GM18520 (cell line): ENCODE data around the gene NR3C2.

Source experiments
- ATAC-seq: cut with Tn5 transposase; IDR thresholded peaks from one replicate; pipeline ENCODE4 v1.9.1; 2021; ENCODE audit not compliant: unreplicated experiment

Gene NR3C2

GRCh38 chr4:148315049-148315448, 127.2 kb downstream of the NR3C2 start:
- ATAC-seq = no peak

GRCh38 chr4:148312956-148313490, 129.2 kb downstream of the NR3C2 start:
- ATAC-seq = no peak

- ATAC-seq = no peak
Measured at GRCh38 chr4:148311526-148311925, 130.7 kb downstream of the NR3C2 start.

DNA sequence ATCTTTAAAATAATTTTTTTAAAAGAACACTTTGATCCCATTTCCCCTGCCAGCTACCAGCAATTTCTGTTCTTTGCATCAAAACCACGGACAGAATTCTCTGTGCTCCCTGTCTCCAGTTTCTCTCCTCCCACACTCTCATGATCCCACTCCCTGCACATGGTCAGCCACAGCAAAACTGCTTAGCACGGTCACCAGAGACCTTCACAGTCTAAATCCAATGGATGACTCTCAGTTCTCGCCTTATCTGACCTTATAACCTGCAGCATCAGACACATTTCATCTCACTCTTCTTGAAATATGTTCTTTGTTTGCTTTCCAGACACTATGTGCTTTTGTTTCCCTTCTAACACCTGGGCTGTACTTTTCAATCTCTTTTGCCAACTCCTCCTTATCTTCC, 131.5 kb downstream of the NR3C2 start:
- no peak for ATAC-seq

DNA sequence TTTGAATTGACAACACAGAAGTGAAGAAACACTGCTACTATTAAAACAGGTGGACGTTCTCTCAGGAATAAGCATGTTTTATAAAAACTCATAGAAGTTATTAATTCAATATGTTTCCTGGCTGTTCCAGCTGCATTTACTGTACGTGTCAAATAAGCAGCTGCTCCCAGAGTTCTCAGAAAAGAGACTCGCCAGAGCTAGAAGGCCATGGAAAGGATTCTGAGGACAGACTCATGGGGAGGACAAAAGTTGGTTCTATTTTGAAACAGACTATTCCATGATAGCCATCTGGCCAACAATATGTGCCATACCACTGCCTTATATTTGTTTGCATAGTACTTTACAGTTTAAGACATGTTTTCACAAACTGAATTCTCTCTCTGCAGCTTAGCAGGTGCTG, 136.5 kb downstream of the NR3C2 start:
- no peak for ATAC-seq

DNA sequence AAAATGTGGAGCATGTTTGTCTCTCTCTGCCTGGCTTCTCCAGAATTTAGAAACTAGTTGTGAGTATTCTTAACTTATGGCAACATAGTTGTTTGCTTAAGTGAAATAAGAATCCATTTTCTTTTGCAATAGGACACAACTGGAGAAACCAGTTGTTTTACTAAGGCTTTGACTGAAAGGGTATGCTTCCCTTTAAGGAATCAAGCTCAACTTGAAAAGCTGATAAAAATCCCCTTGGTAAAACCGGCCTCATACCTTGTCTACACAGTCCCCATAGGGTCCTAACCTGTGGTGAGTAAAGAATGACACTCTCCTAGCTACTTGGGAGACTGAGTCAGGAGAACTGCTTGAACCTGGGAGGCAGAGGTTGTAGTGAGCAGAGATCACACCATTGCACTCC, 139.8 kb downstream of the NR3C2 start:
- no peak for ATAC-seq

- ATAC-seq = no peak
Measured at GRCh38 chr4:148300877-148301276, 141.3 kb downstream of the NR3C2 start.

- ATAC-seq = no peak
Measured at GRCh38 chr4:148299337-148299736, 142.9 kb downstream of the NR3C2 start.

DNA sequence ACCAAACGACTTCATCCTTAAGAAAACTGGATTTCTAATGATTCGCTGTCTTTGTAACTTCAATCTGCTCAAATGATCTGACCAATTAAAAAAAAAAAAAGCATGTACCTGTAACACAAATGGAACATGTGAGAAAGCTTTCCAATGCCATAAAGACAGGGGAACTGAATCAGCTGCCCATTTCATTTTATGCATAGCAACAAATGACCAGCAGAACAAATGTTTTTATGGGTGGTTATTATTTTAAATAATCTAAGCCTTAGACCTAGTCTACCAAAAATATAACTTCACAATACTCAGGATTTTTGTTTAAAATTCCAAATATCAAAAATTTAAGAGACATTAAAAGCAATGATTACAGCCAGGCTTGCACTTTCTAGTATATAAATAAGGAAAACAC, 145.7 kb downstream of the NR3C2 start:
- no peak for ATAC-seq

- ATAC-seq = no peak
Measured at GRCh38 chr4:148295642-148296041, 146.6 kb downstream of the NR3C2 start.

GRCh38 chr4:148293571-148293970, 148.6 kb downstream of the NR3C2 start:
- no peak for ATAC-seq

DNA sequence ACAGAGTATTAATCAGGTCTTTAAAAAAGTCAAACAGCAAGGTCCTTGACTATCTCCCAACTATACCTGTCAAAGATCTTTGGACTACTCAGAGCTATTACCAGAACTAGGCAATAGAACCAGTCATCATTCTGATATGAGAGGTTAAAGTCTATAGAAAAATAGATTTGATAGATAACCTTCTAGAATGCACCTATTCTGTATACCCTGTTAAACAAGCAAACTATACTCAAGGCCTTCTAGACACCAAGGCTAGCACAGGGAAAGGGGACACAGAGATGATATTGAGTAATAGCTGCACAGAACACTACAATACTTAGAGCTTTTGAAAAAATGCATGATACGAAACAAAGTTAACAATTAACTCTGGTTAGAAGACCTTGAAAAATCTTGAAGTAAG, 149.5 kb downstream of the NR3C2 start:
- ATAC-seq = no peak

DNA sequence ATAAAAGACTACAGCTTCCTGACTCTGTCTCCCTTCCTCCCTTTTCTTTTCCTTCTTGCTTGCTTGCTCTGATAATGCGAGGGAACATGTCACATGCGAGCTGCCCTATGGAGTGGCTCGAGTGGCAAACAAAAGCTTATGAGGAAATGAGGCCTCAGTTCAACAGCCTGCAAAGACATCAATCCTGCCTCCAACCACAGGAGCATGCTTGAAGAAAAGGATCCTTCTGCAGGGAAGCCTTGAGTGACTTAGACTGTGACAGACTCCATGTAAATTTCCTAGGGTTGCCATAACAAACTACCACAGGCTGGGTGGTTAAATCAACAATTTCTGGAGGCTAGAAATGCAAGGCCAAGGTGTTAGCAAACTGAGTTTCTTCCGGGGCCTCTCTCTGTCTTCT, 152.5 kb downstream of the NR3C2 start:
- no peak for ATAC-seq

DNA sequence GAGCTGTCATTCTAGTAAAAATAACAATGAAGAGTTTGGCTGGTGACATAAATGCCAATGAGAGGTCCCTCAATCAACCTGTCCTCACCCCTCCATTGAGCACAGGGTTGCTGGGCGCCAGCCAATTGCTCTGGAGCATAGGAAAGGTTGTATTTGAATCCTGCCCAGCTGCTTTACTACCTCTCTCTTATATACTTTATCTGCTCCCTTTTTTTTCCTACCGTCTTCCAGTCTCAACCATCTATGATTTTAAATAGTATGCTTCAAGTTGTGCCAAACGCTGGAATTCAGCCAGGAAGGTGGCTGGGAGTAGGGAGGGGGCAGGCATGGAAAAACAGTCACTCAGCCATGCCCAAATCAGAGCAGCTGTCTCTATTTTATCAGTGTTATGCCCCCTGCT, 153.8 kb downstream of the NR3C2 start:
- ATAC-seq = no peak

GRCh38 chr4:148287111-148287510, 155.1 kb downstream of the NR3C2 start:
- no peak for ATAC-seq

DNA sequence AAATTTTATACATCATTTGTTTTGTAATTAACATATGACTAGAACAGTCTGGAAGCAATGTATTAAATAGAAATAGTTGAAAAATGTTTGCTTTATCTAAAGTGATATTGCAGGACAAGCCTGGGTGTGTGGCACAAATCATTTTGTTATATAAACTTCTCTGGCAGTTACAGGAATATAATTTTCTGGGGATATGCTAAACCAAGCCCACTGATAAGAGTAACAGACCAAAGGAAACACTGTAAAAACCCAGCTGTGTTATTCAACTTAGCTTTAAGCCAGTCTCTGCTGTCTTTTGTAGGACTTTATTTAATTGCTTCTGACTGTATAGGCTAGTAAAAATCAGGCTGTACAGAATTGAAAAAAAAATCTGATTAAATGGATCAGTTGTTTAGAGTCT, 156.2 kb downstream of the NR3C2 start:
- no peak for ATAC-seq

DNA sequence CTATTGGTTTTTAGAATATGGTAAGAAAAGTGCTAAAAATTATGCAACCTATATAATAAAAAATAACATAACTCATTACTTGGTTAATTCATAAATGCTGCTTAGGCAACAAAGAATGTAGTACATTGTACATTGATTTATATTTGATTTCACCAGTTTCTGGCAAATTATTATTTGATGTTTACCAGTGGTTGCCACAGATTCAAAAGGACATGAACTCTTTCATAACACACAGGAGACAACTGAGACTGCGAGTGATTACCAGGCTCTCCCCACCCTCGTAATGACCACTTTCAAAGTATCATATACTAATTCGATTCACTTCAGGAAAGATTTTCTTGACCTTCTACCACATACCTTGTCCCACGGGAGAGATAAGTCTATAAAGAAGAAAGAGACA, 158.5 kb downstream of the NR3C2 start:
- ATAC-seq = no peak

GRCh38 chr4:148278310-148278709, 163.9 kb downstream of the NR3C2 start:
- no peak for ATAC-seq

GRCh38 chr4:148275266-148275665, 166.9 kb downstream of the NR3C2 start:
- ATAC-seq = no peak

DNA sequence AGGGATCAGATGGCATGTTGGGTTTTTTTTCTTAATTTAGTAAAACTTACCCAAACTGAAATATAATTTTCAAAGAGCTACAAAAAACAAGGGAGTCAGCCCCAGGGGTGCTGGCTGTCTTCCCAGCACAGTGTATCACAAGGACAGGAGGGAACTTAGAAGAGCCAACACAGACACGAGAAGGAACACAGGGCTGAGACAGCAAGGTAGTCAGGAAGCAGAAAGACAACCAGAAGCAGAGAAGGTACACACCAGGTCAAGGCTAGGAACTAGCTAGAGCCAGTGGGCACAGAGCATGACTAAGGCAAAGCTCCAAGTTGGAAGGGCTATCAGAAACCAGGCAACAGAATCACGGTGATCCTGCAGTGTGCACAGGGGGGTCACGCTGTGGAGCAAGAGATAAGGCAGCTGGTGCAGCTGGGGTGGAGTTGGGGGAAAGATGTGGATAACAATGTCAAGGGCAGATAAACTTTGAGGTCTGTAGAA, 168.7 kb downstream of the NR3C2 start:
- no peak for ATAC-seq

DNA sequence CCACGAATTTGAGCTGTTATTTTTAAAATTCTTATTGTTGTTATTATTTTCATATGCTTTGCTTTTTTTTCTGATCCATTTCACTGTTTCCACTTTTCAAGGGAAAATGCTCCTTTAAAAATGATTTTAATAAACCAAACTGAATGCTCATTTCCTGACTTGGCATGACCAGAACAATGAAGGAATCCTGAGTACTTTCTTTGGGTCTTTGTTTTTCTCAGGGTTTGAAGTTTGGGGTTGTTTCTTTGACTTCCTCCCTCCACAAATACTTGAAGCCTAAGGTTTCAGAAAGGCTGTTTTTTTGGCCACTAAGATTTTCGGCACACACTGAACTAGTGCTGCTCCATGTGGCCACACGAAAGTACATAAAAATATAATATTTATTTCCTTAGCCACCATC, 171.0 kb downstream of the NR3C2 start:
- no peak for ATAC-seq

- ATAC-seq = no peak
Measured at GRCh38 chr4:148270630-148271029, 171.6 kb downstream of the NR3C2 start.

GRCh38 chr4:148268835-148269234, 173.4 kb downstream of the NR3C2 start:
- no peak for ATAC-seq

- ATAC-seq = no peak
Measured at GRCh38 chr4:148266921-148267320, 175.3 kb downstream of the NR3C2 start.
